IPS-20b (cell line): ENCODE data around the gene DCHS1.
A peak's percentile ranks its signal among the peaks of the same experiment; 100 is the strongest.
"Not testable (repeated sequence)": the region's sequence is repeated elsewhere in the genome, so short reads cannot be mapped to it uniquely, and the experiment has no call there.

Experiments used
- H3K27ac ChIP-seq: one replicate; pipeline ENCODE4 v1.5.1; 2013; ENCODE audit warnings: low read length
- H3K27me3 ChIP-seq: 2 replicates; pipeline ENCODE4 v1.6.1; 2013; ENCODE audit warnings: mild to moderate bottlenecking, low read length, inconsistent platforms; ENCODE audit not compliant: insufficient read depth
- H3K36me3 ChIP-seq: 2 replicates; pipeline ENCODE4 v1.6.1; 2013; ENCODE audit warnings: low read depth, mild to moderate bottlenecking, inconsistent platforms, low read length, moderate library complexity; ENCODE audit not compliant: insufficient read depth
- H3K4me1 ChIP-seq: 2 replicates; pipeline ENCODE4 v1.6.1; 2013; ENCODE audit warnings: mild to moderate bottlenecking, control low read depth, inconsistent platforms, low read length, moderate library complexity; ENCODE audit not compliant: insufficient read depth
- H3K4me3 ChIP-seq: 2 replicates; pipeline ENCODE4 v1.5.1; 2013; ENCODE audit warnings: mild to moderate bottlenecking, low read length, inconsistent platforms
- H3K9ac ChIP-seq: 2 replicates; pipeline ENCODE4 v1.6.1; 2013; ENCODE audit warnings: low read depth, mild to moderate bottlenecking, inconsistent platforms, low read length, moderate library complexity
- H3K9me3 ChIP-seq: 2 replicates; pipeline ENCODE4 v1.6.1; 2013; ENCODE audit warnings: mild to moderate bottlenecking, low read depth, low read length, inconsistent platforms; ENCODE audit not compliant: insufficient read depth

The DCHS1 gene

GRCh38 chr11:6655790-6656583, at the start of gene DCHS1:
DCHS1 (minus strand) TSS chr11:6655809; CDS start chr11:6641613, 14,196 bp downstream.
- Histone ChIP-seq H3K27ac (no peak within 1 kb of the TSS), H3K36me3 (no peaks in the 10 kb centered on the region), H3K9me3 (no peaks in the 10 kb centered on the region), H3K27me3 (peaks cover 39% of the 10 kb centered on the region), H3K9ac (peak within 1 kb of the TSS; percentile 68), H3K4me3 (peak within 1 kb of the TSS; percentile 85), H3K4me1 (peaks cover 11% of the 10 kb centered on the region; the same call in 1 of the 2 replicates)

DNA sequence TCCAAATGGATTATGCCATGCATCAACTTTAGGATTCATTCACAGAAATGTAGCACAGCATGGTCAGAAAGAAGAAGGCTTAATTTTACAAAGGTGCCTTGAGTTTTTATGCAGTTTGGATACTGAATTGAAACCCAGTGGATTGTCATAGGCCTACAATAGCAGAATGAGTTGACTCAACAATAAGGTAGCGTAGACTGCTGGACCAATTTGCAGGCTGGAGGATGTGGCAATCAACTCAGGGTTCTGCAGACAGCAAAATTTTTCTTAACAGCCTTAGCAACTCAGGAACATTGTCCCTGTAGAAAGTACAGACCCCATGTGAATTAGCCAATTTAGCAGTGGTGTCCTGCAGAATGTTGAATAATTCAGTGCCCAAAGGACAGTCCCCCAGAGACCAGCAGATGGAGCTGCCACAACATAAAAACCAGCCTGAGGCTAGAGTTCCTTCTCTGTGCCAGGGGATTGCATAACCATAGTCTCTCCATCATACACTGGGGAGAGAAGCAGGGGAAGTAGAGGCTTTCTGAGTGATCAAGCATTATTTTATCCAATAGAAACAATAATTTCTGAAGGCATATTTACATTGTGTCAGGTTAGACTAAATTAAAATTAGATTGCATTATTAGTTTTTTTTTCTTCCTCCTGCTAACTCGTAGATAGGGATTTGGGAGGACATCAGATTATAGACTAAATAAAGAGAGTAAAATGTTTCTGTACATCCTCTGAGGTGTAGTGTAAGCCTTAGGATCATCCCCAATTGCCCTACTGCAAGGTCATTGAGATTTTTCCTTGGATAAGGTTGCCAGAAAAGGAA, 47.8 kb upstream of the DCHS1 start:
- Histone ChIP-seq H3K27ac (no peak overlapping the region), H3K9ac (no peak overlapping the region), H3K4me3 (no peak overlapping the region), H3K27me3 (no peaks in the 10 kb centered on the region), H3K9me3 (no peaks in the 10 kb centered on the region), H3K36me3 (no peaks in the 10 kb centered on the region), H3K4me1 (no peaks in the 10 kb centered on the region)

GRCh38 chr11:6701955-6702354, 46.3 kb upstream of the DCHS1 start:
- H3K36me3 ChIP-seq, H3K4me3 ChIP-seq, H3K27ac ChIP-seq, H3K9me3 ChIP-seq, H3K9ac ChIP-seq, H3K27me3 ChIP-seq, H3K4me1 ChIP-seq: not testable (repeated sequence)

- Histone ChIP-seq H3K9me3 (no peaks in the 10 kb centered on the region), H3K27ac (no peak overlapping the region), H3K4me1 (no peaks in the 10 kb centered on the region), H3K4me3 (no peak overlapping the region), H3K27me3 (no peaks in the 10 kb centered on the region), H3K9ac (no peak overlapping the region), H3K36me3 (no peaks in the 10 kb centered on the region)
Measured at GRCh38 chr11:6695377-6695776, 39.8 kb upstream of the DCHS1 start.

- Histone ChIP-seq H3K36me3 (no peaks in the 10 kb centered on the region), H3K4me1 (no peaks in the 10 kb centered on the region), H3K27me3 (no peaks in the 10 kb centered on the region), H3K9me3 (peaks cover 5% of the 10 kb centered on the region), H3K9ac (no peak overlapping the region), H3K4me3 (no peak overlapping the region), H3K27ac (no peak overlapping the region)
Measured at GRCh38 chr11:6694229-6694535, 38.6 kb upstream of the DCHS1 start.

- H3K4me1 ChIP-seq: no peaks in the 10 kb centered on the region
- H3K9ac ChIP-seq: no peak overlapping the region
- no peak overlapping the region for H3K27ac ChIP-seq
- peaks cover 7% of the 10 kb centered on the region for H3K9me3 ChIP-seq
- no peaks in the 10 kb centered on the region for H3K27me3 ChIP-seq
- H3K36me3 ChIP-seq: no peaks in the 10 kb centered on the region
- no peak overlapping the region for H3K4me3 ChIP-seq
Measured at GRCh38 chr11:6693342-6694228, 38.0 kb upstream of the DCHS1 start.

- H3K27ac ChIP-seq: no peak overlapping the region
Measured at GRCh38 chr11:6692128-6692527, 36.5 kb upstream of the DCHS1 start.

GRCh38 chr11:6690431-6691132, 35.0 kb upstream of the DCHS1 start:
- H3K4me3 ChIP-seq, H3K9me3 ChIP-seq, H3K4me1 ChIP-seq, H3K27ac ChIP-seq, H3K9ac ChIP-seq, H3K36me3 ChIP-seq, H3K27me3 ChIP-seq: not testable (repeated sequence)

More at GRCh38 chr11:6692128-6692527, 36.5 kb upstream of the DCHS1 start:
- H3K4me1 ChIP-seq: 0 out of 2 replicates have a peak, but pooled peaks cover 5% of the 10 kb centered on the region
- no peaks in the 10 kb centered on the region for H3K36me3 ChIP-seq
- H3K9me3 ChIP-seq: peaks cover 7% of the 10 kb centered on the region
- H3K4me3 ChIP-seq: no peak overlapping the region
- H3K9ac ChIP-seq: no peak overlapping the region
- no peaks in the 10 kb centered on the region for H3K27me3 ChIP-seq

DNA sequence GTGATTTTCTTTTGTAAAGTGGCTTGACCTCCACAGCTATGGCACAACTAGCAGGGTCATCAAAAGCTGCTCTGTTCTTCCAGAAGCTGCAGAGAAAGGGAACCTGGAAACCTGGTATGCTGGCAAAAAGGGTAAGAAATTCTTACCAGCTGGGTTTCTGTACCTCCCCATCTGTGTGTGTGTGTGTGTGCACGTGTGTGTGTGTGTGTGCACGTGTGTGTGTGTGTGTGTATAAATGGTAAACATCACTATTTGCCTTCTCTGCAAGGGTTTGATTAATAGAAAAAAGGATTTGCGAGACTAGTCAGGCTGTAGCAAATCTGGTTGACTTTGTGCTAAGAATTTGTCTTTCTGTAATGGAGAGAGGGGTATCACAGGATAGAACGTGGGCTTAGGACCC, 32.3 kb upstream of the DCHS1 start:
- peaks cover 7% of the 10 kb centered on the region for H3K9me3 ChIP-seq
- H3K27me3 ChIP-seq: no peaks in the 10 kb centered on the region
- no peaks in the 10 kb centered on the region for H3K36me3 ChIP-seq
- H3K4me1 ChIP-seq: 0 out of 2 replicates have a peak, but pooled peaks cover 5% of the 10 kb centered on the region
- no peak overlapping the region for H3K9ac ChIP-seq
- no peak overlapping the region; the same call in 1 of the 2 replicates for H3K4me3 ChIP-seq
- no peak overlapping the region for H3K27ac ChIP-seq

DNA sequence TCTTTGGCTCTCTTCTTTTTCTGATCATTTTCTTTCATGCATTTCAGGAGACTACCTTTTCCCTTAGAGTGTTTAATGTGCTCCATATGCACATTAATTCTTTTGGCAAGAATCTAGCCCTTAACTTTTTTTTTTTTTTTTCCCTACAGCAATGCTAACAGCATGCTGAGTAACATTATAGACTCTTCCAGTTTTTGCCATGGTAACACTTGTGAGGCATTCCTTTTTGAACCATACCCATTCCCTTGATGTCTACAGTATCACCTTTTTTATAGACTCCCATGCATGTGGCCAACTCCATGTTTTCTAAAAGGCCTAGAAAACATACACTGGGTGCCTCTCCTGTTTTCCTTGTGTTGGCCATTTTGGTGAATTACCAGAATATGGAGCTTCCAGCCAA, 30.4 kb upstream of the DCHS1 start:
- peaks cover 16% of the 10 kb centered on the region for H3K36me3 ChIP-seq
- no peak overlapping the region for H3K9ac ChIP-seq
- H3K27me3 ChIP-seq: no peaks in the 10 kb centered on the region
- H3K4me1 ChIP-seq: 0 out of 2 replicates have a peak, but pooled peaks cover 14% of the 10 kb centered on the region
- H3K27ac ChIP-seq: no peak overlapping the region
- peaks cover 7% of the 10 kb centered on the region for H3K9me3 ChIP-seq
- H3K4me3 ChIP-seq: no peak overlapping the region

DNA sequence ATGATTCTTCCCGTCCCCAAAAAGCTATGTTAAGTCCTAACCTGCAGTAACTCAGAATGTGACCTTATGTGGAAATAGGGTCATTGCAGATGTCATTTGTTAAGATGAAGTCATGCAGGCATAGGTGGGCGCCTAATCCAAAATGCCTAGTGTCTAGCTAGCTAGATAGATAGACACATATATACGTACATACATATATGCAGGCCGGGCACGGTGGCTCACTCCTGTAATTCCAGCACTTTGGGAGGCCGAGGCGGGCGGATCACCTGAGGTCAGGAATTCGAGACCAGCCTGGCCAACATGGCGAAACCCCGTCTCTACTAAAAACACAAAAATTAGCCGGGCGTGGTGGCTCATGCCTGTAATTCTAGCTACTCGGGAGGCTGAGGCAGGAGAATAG, 28.5 kb upstream of the DCHS1 start:
- peaks cover 33% of the 10 kb centered on the region for H3K36me3 ChIP-seq
- H3K9me3 ChIP-seq, H3K27me3 ChIP-seq, H3K27ac ChIP-seq: not testable (repeated sequence)
- H3K4me1 ChIP-seq: 0 out of 2 replicates have a peak, but pooled peaks cover 14% of the 10 kb centered on the region
- peak overlapping the region; percentile 82; the same call in 1 of the 2 replicates for H3K9ac ChIP-seq
- H3K4me3 ChIP-seq: peak overlapping the region; percentile 68
